ENCODE data around the gene MDH2.
"Not testable (repeated sequence)": the region's sequence is repeated elsewhere in the genome, so short reads cannot be mapped to it uniquely, and the experiment has no call there.

MDH2 gene, protein sequence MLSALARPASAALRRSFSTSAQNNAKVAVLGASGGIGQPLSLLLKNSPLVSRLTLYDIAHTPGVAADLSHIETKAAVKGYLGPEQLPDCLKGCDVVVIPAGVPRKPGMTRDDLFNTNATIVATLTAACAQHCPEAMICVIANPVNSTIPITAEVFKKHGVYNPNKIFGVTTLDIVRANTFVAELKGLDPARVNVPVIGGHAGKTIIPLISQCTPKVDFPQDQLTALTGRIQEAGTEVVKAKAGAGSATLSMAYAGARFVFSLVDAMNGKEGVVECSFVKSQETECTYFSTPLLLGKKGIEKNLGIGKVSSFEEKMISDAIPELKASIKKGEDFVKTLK

DNA sequence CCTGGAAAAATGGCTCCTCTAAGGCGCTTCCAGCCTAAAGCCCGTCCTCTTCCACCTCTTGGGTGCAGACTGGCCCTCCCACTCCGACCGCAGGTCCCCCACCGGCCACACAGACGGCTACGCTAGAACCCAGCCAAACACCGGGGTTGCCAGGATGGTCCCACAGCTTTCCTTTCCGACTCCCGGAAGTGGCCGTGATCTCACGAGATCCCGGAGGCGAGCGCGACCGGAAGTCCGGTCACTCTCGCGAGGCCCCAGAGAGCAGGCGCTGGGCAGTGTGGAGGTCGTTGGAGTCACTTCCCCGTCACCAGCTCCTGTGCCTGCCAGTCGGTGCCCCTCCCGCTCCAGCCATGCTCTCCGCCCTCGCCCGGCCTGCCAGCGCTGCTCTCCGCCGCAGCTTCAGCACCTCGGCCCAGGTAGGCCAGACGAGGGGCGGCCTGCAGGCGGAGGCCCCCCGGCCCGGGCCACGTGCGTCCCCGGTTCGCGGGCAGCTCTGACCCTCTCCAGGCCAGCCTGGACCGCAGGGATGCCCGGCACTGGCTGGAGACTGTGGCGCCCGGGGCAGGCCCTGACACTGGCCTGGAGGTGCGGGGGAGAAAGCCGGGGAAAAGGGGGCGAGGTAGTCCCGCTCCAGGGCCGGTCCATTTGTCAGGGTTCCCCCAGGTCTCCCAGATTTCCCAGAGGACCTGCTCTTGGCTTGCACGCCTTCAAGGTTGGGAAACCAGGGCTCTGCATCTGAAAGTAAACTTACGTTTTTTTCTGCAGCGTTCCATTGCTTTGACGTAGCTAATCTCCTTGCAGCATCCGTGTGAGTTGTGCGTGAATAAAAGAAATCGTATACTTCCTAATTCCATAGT is at the start of gene MDH2, which contains the start of gene STYXL1:
TSS of gene MDH2 (plus strand) at position 296 of the 857 bp plus-strand sequence. CDS start at position 351, 55 bp downstream.
TSS of gene STYXL1 (minus strand) at position 190 of the 857 bp plus-strand sequence. CDS start 17,477 bp downstream, outside the sequence.
- peak; percentile 78 for DNase-seq (ENCODE audit: low read depth)

DNA sequence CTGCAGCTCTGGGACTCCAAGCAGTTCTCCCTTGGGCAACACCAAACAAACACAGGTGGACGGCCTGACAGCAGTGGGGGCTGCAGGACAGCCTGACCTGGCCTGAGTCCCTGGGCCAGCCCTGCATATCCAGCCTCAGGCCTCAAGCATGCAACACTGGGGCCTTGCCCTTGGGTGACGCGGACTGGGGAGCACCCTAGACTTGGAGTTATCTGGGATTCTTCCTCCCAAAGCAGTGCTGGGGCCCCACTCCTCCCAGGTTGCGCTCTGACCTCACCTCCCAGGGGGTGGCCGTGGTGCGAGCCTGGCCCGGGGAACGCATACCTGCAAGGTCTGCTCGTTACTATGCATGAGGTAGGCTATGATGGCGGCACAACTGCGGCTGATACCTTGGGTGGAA is 47.3 kb upstream of the MDH2 start:
- DNase-seq (ENCODE audit: low read depth): no peak

DNA sequence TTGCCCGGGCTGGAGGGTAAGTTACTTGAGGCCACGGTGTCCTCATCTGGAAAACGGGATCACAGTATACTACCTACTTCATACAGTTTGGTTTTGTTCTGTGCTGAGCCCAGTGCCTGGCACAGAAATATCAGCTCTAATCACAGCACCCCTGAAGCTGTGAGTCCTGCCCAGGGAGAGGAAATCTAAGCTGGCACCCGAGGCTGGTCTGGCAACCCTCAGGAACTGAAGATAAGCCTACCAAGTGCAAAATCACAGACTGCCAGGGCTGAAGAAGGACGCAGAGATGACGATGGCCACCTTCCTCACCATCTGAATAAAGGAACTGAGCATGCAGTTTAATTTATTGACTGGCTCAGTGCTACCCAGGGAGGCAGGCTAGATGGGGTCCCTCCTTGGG is 45.8 kb upstream of the MDH2 start:
- DNase-seq (ENCODE audit: low read depth): no peak

DNA sequence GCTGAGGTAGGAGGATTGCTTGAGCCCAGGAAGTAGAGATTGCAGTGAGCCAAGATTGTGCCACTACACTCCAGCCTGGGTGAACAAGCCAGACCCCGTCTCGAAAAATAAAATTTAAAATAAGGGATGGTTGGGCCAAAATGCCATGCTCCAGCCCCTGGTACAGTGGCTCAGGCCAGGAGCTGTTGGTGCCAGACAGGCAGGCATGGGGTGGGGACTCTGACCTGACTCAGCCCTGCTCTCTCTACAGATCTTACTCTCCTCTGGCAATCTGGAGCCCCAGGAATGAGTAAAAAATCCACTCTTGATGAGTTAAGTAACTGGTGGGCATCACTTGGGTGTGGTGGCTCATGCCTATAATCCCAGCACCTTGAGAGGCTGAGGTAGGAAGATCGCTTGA is 45.1 kb upstream of the MDH2 start:
- DNase-seq (ENCODE audit: low read depth): no peak

DNA sequence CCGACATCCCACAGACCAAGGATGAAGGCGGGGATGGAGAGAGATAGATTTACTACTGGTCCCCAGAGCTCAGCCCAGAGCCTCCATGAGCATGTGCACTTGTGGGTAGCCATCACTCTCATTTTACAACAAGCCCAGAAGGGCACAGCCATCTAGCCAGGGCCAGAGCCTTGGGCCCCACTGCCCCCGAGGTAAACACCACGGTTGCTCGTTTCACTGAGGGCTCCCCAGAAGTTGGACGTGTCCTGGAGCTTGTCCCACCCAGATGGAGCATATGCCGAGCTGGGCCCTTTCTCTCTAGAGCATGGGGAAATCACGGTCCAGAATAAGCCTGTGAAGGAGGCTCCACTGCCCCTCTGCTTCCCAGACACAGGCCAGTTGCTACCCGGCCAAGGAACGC is 44.6 kb upstream of the MDH2 start:
- DNase-seq (ENCODE audit: low read depth): no peak

DNA sequence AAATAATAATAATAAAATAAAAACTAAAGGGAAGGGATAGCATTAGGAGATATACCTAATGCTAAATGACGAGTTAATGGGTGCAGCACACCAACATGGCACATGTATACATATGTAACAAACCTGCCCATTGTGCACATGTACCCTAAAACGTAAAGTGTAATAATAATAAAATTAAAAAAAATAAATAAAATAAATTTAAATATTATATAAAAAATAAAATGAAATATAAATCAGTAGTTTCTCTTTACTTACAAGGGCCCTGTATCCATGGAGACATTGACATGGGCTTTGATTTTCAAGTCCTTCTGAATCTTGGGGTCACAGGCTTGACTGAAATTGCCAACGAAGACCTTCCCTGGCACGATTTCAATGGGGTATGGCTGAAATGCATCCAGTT is 42.9 kb upstream of the MDH2 start:
- not testable (repeated sequence) for DNase-seq (ENCODE audit: low read depth)

DNA sequence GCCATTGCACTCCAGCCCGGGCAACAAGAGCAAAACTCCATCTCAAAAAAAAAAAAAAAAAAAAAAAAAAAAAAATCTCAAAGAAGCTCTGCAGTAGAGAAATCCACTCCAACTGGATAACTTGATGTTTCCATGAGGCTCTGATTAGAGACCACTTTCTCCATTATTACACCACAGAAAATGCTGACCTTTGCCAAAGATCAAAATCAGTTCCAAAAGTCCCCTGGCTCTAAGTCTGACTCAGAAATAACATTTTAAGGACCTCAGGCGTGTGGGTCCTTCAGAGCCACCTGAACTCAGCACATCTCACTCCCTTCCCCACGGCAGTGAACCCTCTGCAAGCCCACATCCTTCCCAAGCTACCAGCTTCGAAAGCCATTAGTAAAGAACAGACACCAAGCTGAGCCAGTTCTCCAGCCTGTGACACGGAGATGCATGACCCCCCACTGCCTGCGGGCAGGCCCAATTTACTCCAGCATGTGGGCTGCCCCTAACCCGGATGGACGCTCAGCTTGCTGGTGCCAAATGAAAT is 39.7 kb upstream of the MDH2 start:
- no peak for DNase-seq (ENCODE audit: low read depth)

DNA sequence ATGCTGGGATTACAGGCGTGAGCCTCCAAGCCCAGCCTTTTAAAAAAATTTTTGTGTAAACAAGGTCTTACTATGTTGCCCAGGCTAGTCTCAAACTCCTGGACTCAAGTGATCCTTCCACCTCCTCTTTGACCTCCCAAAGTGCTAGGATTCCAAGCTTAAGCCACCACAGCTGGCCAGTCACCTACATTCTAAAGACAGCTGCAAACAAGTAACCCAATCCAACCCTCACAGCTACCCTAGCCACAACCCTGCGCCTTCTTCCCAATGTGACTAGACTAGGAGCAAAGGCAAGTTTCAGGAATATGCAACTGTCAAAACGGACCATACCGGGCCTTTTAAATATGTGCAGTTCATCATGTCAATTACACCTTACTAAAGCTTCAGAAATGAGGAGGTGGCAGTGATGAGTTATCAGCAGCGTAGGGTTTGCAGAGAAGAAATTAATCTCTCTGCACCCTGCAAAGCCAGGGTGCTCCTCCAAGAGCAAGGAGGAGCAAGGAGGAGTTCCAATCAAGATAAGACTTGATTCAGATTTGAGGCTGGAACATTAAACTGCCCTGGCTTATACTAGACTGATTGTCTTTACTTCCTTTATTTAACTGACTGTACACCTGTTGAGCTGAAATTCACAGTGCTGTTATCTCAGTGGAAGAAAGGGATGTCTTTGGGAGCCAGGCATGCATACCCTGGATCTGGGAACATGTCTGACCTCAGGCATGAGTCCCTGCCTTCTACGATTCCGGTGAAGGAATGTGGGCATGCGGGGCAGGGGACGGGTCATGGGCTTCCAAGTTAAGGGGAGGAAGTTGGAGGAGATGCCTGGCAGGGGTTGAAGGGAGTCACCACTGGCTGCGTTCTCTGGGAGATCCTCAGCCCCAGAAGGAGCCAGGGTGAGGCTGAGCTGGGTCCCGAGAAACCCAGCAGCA is 38.0 kb upstream of the MDH2 start:
- no peak for DNase-seq (ENCODE audit: low read depth)

DNA sequence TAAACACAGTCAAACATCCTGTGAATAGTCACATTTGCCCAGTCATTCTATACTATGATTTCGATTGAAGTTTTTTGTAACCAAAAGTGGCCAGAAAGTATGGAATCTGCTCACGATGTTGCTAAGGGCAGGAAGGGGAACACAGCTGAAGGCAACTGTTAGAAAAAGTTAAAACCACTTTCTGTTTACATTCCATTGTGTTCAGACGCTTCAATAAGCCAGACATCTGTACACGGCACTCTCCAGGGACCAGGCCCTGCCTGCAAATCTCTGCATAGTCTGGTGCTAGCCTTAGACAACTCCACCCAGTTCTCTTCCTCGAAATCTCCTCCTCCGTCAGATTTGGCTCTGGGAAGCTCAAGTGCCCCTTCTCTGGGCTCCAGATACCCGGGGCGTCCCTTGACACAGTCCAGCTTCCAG is 36.5 kb upstream of the MDH2 start:
- no peak for DNase-seq (ENCODE audit: low read depth)

DNA sequence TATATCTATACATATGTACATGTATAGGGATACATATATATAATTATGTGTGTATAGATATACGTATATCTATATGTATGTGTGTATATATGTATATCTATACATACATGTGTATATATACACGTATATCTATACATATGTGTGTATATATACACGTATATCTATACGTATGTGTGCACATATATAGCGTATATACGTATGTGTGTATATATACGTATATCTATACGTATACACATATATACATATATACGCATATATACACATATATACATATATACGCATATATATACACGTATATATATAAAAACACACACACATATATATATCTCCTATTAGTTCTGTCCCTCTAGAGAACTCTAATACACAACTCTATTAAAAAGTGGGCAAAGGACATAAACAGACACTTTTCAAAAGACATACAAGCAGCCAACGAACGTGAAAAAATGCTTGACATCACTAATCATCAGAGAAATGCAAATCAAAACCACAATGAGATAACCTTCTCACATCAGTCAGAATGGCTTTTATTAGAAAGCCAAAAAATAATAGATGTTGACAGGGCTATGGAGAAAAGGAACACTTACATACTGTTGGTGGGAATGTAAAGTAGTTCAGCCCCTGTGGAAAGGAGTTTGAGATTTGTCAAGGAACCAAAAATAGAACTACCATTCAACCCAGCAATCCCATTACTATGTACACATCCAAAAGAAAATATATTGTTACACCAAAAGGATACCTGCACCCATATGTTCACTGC is 31.5 kb upstream of the MDH2 start:
- DNase-seq (ENCODE audit: low read depth): no peak

DNA sequence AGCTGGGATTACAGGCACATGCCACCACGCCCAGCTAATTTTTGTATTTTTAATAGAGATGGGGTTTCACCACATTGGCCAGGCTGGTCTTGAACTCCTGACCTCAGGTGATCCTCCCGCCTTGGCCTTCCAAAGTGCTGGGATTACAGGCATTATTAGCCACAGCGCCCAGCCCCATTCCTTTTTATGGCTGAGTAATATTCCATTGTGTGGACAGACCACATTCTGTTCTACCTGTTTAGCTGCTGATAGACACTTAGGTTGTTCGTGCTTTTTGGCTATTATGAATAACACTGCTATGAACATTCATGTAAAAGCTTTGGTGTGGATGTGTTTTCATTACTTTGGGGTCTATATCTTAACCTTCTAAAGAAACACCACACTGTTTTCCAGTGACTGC is 29.4 kb upstream of the MDH2 start:
- not testable (repeated sequence) for DNase-seq (ENCODE audit: low read depth)

DNA sequence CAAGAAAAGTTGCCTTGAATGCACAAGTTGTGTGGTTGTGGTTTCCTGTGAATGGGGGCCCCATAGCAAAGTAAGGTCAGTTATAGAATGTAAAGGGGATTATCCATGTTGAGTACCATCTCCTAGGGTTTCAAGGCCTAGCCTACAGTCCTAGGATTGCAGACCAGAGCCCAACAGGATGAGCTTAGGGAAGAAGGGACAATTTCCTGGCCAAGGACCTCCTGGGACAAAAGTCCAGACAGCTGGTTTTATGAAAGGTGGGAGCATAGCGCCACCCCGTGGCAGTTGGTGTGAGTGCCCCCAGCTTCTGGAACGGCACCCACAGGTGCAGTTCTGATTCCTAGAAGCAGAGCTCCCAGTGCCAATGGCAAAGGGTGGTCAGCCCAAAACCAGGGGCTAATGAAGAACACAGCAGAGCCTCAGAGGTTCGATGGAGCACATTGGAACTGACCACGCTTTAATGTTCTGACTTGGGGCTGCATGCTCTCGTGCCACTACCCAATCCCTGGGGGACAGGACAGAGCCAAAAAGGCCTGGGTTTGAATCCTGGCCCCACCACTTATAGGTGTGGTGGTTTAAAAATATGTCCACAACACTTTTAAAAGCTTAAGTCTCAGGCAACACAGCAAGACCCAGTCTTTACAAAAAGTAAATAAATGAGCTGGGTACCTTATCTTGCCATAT is 27.7 kb upstream of the MDH2 start:
- DNase-seq (ENCODE audit: low read depth): peak; percentile 29

DNA sequence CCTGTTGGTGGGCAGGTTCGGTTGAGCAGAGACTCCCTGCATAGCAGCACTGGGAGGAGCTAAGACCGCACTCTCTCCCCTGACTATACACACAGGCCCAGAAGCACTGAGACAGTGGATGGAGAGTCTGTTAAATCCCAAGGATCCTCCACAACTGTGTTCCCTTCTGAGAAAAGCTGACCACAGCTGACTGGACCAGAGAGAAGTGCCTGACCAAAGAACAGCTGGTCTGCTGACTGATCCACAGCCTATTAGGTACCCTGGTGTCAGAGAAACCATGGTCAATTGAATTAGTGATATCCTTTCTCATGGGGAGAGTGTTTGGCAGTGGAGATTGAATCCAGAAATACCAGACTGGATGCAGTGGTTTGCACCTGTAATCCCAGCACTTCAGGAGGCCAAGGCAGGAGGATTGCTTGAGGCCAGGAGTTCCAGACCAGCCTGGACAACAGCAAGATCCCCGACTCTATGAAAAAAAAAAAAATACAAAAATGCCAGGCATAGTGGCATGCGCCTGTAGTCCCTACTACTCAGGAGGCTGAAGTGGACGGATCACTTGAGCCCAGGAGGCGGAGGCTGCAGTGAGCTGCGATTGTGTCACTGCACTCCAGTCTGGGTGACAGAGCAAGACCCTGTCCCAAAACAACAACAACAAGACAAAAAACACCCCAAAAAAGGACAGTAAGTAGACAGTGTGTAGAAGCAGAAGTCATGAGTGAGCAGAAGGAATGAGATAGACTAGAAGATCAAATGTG is 25.7 kb upstream of the MDH2 start:
- DNase-seq (ENCODE audit: low read depth): no peak

DNA sequence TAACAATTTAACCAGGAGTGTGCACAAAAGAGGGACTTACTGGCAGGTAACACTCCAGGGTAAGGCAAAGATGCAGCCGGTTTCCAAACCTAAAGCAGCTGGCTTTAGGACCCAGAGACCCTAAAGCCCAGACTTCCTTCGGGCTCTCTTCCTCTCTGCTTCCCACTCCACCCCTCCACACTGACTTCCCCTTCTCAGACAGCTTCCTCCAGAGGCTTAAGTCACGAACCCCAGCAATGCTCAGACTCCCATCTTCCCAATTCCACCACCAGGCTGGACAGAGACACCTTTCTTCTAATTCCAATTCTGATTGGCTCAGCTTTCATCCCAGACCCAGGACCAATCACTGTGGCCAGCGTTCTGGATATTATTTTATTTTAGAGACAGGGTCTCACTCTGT is 24.9 kb upstream of the MDH2 start:
- no peak for DNase-seq (ENCODE audit: low read depth)

DNA sequence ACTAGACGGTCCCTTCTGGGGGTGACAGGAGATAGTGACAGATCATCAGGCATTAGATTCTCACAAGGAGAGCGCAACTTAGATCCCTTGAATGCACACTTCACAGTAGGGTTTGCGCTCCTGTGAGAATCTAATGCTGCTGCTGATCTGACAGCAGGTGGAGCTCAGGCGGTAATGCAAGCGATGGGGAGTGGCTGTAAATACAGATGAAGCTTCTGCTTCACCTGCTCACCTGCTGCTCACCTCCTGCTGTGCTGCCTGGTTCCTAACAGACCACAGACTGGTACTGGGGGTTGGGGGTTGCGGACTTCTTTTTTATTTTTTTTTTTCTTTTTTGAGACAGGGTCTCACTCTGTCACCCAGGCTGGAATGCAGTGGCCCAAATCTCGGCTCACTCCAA is 18.2 kb upstream of the MDH2 start:
- DNase-seq (ENCODE audit: low read depth): not testable (repeated sequence)

DNA sequence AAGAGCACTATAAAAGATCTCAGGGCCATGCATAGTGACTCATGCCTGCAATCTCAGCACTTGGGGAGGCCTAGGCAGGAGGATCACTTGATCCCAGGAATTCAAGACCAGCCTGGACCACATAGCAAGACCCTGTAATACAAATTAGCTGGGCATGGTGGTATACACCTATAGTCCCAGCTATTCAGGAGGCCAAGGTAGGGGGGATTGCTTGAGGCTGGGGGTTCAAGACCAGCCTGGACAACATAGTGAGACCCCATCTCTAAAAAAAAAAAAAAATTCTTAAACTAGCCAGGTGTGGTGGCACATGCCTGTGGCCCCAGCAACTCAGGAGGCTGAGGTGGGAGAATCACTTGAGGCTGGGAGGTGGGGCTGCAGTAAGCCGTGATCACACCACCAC is 15.9 kb upstream of the MDH2 start:
- no peak for DNase-seq (ENCODE audit: low read depth)

DNA sequence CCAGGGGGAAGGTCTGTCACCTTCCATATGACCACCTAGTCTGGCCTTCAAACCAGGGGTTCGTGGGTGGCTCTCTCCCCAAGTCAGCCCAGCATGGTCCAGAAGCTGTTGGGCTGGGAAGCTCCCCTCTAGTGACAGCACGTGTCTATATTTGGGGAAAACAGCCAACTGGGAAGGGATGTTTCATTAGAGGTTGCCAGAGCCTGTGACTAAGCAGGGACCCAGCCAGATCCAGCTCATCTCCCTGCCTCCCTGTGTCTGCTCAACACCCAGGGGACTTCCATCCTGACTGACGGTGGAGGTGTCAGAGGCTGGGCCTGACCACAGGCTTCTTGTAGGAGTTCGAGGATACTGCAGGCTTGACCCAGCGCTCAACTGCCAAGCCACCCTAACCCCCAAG is 10.6 kb upstream of the MDH2 start:
- DNase-seq (ENCODE audit: low read depth): no peak

DNA sequence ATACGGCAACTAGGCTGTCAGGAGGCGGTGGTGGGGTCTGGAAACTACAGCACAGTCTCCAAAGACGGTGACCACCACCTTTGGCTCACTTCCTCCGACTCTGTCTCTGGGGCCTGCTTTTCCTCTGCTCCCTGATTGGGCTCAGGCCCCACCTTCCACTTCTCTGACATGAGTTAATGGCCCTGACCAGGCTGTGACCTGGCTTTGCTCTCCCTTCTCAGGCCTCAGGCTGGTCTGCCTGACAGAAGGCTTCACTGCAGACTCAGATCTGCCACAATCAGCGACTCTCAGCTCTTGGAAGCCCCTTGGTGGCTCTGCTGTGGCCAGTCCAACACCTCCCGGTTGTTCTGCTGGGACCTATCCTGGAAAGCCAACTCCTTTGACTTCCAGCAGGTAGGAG is 7.8 kb upstream of the MDH2 start:
- no peak for DNase-seq (ENCODE audit: low read depth)

DNA sequence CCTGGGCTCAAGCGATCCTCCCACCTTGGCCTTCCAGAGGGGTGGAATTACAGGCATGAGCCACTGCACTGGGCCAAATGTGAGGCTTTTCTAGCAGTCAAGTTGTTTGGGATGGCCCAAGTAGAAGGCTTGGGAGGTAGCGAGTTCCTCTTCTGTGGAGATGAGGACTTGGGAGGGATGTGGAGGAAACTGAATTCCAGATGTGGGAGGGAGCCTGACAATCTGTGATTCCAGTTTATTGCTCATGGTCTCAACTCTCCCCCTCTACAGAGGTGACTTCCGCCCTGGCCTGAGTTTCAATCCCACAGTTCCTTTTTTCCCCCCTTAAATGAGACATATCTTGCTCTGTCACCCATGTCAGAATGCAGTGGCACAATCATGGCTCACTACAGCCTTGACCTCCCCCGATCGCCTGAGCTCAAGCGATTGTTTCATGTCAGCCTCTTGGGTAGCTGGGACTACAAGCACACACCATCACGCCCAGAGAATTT is 3.5 kb upstream of the MDH2 start:
- no peak for DNase-seq (ENCODE audit: low read depth)
